EH (cell line): ENCODE results near the gene AKR1B15.

Experiments used
- DNase-seq: peaks from one replicate; pipeline ENCODE4 v3.0.0-alpha.2; 2015; ENCODE audit warnings: low read depth

AKR1B15 gene

GRCh38 chr7:134618756-134619530 lies 70.0 kb downstream of the AKR1B15 start:
- DNase-seq, result peak; percentile 80

GRCh38 chr7:134619627-134620331 lies 70.9 kb downstream of the AKR1B15 start:
- peak; percentile 95 for DNase-seq

DNA sequence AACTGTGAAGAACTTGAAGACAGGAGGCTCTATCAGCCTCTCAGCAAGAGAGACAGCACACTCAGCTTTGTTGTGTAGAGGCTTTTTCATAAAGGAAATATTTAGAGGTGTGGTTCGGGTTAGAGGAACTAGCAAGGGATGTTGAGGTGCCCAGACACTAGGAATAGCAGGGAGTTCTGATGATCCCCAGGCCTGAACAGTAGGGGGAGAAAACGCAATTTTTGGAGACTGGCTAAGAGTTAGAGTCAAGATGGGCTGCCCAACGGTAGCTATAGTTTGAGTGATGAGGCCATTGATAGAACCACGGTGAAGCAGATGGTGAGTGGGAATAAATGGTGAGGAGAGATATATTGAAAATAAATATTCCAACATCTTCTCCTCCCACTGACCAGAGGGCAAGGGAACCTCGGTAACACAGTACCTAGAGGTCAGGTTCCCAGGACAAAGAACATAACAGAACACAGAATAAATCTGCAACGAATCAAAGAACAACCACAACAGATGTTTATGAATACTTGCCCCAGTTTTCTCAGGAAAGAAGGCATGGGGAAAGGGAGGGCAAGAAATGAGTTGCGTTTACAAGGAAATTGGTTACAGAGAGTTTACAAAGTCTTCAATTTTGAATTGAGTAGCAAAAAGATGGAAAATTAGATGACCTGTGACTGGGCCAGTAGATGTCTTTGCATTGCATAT lies 73.5 kb downstream of the AKR1B15 start:
- DNase-seq, result no peak

DNA sequence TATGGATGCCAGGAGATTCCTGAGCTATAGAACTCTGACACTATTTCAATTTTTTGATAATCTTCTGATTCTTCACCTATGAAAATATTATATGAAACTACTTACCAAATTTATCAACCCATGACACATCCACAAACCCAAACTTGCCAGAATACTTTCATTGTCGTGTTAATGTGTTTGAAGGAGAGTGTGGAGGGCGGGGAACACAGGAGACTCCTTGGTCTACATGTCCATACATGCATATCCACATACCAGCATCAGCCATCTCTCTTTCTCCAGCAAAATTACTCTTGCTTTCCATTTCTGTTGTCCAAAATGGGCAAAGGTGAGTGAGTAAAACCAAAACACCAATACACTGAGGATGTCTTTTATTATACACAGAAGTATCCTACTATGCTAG lies 74.3 kb downstream of the AKR1B15 start:
- DNase-seq, result no peak

- peak; percentile 80 for DNase-seq
These were observed 76.6 kb downstream of the AKR1B15 start for GRCh38 chr7:134625550-134625949.

DNA sequence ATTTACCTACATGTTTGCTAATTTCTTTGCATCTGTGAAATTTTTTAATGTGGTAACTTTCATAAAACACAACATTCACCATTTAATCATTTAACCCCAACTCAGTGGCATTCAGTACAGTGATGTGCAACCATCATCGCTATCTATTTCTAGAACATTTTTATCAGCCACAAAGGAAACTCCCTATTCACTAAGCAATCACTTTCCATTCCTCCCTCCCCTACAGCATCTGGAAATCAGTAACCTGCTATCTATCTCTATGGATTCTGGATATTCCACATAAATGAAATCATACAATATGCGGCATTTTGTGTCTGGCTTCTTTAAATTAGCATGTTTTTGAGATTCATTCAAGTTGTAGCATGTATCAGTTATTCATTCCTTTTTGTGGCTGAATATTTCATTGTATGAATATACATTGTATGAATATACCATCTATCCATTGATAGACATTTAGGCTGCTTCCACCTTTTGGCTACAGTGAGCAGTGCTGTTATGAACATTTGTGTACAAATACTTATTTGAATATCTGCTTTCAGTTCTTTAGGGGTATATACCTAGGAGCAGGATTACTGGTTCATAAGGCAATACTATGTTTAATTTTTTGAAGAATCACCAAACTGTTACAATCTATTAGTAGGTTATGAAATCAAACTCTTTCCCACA lies 78.3 kb downstream of the AKR1B15 start:
- DNase-seq, result no peak

DNA sequence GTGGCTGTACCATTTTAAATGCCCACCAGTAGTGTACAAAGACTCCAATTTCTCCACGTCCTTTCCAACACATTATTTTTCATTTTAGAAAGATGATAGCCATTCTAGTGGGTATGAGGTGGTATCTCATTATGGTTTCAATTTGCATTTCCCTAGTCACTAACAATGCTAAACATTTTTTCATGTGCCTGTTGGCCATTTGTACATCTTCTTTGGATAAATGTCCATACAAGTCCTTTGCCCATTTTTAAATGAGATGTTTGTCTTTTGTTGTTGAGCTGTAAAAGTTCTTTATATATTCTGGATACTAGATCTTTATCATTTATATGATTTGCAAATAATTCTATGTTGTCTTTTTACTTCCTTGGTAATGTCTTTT lies 78.9 kb downstream of the AKR1B15 start:
- DNase-seq, result no peak

DNA sequence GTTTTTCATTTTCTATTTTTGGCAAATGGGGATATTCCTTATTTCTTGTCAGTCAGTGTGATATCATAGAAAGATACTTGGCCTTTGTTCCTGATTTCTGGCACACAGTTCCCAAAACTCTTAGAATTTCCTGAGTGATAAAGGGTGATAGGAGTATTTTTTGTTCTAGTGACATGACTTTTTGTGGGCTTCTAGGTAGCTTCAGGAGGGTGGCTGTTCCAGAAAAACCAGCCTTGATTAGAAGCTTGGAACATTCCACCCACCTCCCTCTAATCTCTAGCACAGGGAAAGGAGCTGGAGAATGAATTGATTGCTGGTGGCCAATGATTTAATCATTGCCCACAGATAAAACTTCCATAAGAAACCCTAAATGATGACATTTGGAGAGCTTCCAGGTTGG lies 80.5 kb downstream of the AKR1B15 start:
- no peak for DNase-seq
